GM21423 (cell line): ENCODE results near the gene KRT82.
"Not testable (repeated sequence)": the region's sequence is repeated elsewhere in the genome, so short reads cannot be mapped to it uniquely, and the experiment has no call there.

ENCODE experiments used
- ATAC-seq: cut with Tn5 transposase; IDR thresholded peaks from one replicate; pipeline ENCODE4 v1.9.1; 2021; ENCODE audit warnings: mild to moderate bottlenecking, moderate library complexity; ENCODE audit not compliant: unreplicated experiment

Gene KRT82

GRCh38 chr12:52405922-52406385, at the start of gene KRT82:
Gene KRT82 (minus strand): TSS chr12:52406335. CDS start chr12:52406277, 58 bp downstream.
- ATAC-seq = no peak

GRCh38 chr12:52455821-52456220, 49.7 kb upstream of the KRT82 start:
- no peak for ATAC-seq

- ATAC-seq = no peak
These were observed 48.5 kb upstream of the KRT82 start for GRCh38 chr12:52454411-52455201.

GRCh38 chr12:52452101-52452500, 46.0 kb upstream of the KRT82 start, which contains the start of gene KRT6B:
Gene KRT6B (minus strand): TSS chr12:52452146. CDS start chr12:52452078, 68 bp downstream.
- ATAC-seq = no peak

- ATAC-seq = no peak
These were observed 42.1 kb upstream of the KRT82 start for GRCh38 chr12:52448228-52448627.

DNA sequence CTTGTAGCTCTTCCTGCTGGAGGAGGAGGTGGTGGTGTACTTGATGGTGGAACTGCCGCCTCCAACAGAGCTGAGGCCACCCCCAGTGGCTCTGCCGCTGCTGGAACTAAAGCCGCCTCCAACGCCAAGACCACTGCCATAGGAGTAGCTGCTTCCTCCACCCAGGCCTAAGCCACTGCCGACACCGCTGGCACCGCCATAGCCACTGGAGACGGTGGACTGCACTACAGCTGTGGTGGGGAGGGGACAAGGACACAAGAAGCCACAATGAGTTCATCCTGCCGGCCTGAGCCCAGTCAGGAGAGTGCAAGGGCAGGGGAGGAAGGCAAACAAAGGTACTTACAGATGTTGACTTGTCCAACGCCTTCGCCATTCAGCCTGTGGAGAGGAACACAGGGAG, 41.1 kb upstream of the KRT82 start:
- ATAC-seq = not testable (repeated sequence)

DNA sequence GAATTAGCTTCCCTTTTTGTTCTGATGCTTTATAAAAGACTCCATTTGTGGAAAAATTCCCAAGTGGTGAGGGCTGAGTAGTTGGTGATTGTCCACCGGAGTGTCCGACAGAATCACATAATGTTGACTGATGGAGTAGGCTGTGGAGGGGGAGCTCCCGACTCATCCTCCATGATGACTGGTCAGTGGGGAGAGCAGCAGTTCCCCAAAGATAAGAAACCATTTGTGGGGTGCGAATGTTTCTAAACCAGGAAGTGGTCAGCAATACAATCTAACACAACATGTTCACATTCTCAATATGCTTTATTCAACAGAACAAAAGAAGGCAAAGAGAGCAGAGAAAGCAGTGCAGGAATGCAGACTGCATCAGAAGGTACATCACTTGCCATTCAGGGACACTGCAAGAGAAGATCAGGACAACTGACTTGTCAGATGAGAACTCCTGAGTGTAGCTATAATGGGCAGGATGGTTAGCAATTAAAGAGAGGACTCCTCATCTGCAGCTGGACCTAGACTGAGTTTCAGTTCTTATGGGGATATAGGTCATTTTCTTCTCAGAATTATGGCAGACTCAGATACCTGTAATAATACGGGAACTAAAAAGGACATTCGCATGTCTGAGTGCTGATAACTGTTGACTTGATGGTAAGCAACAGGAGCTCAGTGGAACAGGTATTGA, 40.4 kb upstream of the KRT82 start:
- no peak for ATAC-seq

DNA sequence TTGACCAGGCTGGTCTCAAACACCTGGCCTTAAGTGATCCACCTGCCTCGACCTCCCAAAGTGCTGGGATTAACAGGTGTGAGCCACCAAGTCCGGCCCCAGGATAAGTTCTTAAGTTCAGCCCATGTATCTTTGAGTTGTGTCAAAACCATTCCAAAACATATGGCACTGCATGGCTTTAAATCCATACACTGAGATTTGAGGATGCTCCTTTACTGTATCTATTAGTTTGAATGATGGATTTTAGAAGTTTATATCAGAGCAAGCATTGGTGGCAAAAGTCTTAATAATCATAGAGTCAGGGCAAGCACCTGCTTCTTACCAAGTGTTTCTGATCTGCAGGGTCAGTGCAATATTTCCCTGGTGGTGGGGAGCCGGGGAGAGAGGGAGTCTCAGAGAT, 39.7 kb upstream of the KRT82 start:
- ATAC-seq = no peak

DNA sequence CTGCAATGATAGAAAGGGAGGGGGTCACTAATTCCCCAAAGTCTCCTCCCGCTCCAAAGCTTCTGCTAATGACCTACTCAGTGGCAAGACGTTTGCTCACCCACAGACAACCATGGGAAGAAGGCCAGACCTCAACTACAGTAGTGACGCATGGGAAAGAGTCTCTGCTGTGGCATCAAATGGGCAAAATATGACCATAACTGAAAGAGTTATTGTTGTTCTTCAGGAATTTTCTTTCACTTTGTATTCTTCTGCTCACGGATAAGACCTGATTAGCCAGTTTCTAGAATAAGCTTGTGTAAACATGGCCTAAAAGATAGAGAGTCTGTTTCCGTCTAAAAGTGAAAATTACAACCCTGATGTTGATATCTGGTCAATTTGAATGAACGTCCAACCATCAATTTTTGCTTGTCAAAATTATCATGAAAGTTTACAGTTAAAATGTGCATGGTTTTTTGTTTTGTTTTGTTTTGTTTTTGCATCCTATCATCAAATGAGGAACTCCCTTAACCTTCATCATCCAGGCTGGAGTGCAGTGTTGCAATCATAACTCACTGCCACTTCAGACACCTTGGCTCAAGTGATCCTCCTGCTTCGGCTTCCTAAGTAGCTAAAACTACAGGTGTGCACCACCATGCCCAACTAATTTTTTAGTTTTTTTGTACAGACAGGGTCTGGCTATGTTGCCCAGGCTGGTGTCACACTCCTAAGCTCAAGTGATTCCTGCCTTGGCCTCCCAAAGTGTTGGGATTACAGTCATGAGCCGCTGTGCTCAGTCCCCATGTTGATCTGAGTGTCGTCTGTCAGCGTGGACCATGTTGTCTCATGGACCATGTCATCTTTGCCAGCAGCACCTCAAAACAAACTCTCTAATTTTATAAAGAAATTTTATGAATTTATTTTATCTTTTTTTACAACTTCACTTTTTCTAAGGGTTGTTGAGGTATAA, 38.8 kb upstream of the KRT82 start:
- ATAC-seq = no peak

GRCh38 chr12:52443966-52444365, 37.8 kb upstream of the KRT82 start:
- no peak for ATAC-seq

GRCh38 chr12:52442600-52443061, 36.5 kb upstream of the KRT82 start:
- ATAC-seq = no peak

DNA sequence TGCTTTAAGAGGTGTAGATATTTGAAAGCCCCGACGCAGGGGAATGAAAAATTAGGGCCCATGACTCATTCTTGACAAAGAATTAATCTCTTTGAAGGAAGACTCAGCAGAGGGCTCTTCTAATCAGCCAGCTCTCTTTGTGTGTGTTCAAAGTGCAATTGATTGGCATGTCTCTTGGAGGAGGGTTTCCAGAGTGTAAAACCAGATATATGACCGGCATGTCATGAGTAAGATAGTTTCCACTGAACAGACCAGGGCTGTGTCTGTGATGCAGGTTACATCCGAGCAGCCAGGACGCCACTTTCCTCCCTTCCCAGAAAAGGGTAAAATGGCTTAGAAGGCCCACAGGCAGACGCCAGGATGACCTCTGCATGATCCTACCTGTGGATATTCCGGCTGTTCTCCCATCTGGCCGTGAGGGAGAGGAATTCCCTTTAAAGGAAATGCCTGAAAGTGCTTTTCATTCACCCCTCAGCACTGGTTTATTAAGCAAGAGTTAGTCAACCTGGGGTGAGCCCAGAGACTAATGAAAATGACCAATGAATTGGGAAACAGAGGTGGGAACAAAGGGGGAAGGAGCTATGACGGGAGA, 35.3 kb upstream of the KRT82 start:
- ATAC-seq = no peak

- ATAC-seq = no peak
These were observed 34.7 kb upstream of the KRT82 start for GRCh38 chr12:52440821-52441319.

GRCh38 chr12:52439845-52440244, 33.7 kb upstream of the KRT82 start:
- ATAC-seq = no peak

DNA sequence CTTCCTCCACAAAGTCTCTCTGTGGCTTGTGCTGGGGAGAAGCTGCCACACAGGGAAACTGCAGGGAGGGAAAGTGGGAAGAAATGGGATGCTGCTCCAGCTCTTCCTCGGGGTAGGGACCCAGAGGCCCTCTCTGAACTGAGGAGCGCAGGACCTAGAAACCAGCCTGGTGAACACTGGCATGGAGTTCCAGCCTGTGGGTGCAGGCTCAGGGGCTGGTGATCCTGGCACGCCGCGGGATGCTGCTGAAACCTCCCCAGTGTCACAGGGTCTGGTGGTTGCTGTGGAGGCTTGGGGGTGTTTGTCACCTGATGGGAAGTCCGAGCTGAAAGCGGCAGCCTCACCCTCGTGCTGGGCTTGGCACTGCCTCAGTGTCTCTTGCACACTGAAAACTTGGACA, 33.3 kb upstream of the KRT82 start:
- no peak for ATAC-seq

- no peak for ATAC-seq
These were observed 32.5 kb upstream of the KRT82 start for GRCh38 chr12:52438305-52439301.

- ATAC-seq = no peak
These were observed 31.4 kb upstream of the KRT82 start for GRCh38 chr12:52437508-52437907.

DNA sequence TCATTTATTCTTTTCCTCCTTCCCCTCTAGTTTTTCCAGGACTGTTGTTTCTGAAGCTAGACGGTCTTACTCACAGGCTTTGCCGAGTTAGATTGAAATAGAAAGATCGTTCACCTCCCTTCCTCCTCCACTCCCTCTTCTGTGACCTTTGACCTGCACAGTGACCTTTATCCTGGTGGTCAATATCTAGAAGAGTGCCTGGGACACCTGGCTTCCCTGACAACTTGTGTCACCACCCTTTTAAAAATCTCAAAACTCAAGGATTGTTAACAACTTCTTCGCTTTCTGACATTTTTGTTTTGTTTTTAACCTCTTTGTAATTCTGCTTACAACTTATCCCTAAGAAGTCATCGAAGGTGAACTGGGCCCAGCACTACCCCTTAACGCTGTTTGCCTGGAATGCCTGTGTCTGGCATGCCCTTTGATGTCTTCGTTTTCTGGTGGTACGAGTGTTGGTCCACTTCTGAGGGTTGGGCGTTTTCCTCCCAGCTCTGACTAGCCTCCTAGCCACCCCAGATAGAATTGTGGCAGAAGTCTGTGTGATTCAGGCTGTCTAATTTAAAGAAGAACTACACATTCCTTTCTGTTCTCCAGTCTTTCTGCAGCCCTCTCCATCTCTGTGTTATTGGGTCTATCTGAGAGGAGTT, 30.8 kb upstream of the KRT82 start:
- ATAC-seq = no peak
